ENCODE measurements around the gene TFDP2.

GRCh38 chr3:142035308-142035922 is 113.9 kb downstream of the TFDP2 start:
- TF ChIP-seq CTCF (IDR thresholded peaks at IDR 0.05) (no peak), POLR2A (IDR thresholded peaks at IDR 0.05) (no peak)
